Gastroesophageal sphincter (tissue), 3 donors: Measurements from ENCODE around the gene SLC4A8.

Source experiments
- CTCF ChIP-seq, 4 experiments: fragments of 200-600 bp in 2 of 4; fragments of 450-650 bp in 2 of 4; sonication (generic) in 1 of 4; IDR thresholded peaks; one replicate each; pipeline ENCODE4 v1.5.1; 2017 to 2019; ENCODE audit warnings: antibody characterized with exemption in 4 of 4, mild to moderate bottlenecking in 2 of 4, moderate library complexity in 2 of 4
- POLR2A ChIP-seq, 2 donors: fragments of 450-650 bp; IDR thresholded peaks; one replicate each; pipeline ENCODE4 v1.6.1; 2017; ENCODE audit warnings: antibody characterized with exemption in 2 of 2, mild to moderate bottlenecking in 2 of 2, moderate library complexity in 1 of 2
- POLR2AphosphoS5 ChIP-seq: sonication (generic); formaldehyde crosslinking; IDR thresholded peaks from one replicate; pipeline ENCODE4 v1.6.1; 2017; ENCODE audit warnings: antibody characterized with exemption

DNA sequence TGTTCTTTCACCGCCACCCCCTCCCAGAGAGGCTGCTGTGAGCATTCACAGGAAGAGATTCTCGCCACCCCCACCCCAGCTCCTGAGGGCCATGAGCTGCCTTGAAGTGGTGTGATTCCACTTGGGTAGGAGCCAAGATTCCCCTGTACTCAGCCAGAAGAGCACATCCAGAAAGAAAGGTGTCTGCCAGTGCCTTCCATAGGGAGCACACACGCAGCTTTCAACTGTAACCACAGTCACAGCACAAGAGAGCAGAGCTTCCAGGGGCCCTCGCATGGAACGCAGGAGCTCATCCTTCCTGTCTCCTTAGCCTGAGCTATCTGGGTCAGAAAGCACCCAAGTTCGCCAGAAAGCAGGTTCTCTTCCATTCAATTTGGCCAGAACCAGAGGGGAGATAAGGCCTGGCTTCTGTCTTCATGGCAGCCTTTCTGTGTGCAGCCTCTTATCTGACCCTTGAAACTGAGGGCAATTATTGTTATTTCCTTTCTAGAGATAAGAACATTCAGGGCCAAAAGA is 99.8 kb downstream of the SLC4A8 start:
- TF ChIP-seq CTCF (IDR thresholded peaks at IDR 0.05) (no peak), POLR2AphosphoS5 (no peak), POLR2A (IDR thresholded peaks at IDR 0.05) (no peak)
